GM23338 (cell line): ENCODE data around the gene LAP3. TPM values are rescaled to one million over a fixed set of nuclear protein-coding genes. Genes with fewer than 3 reads are reported as not detected.

Experiments
- ATAC-seq: fragments of 200-7000 bp; cut with Tn5 transposase; 3 replicates; pipeline ENCODE4 v1.9.1; 2020
- DNase-seq: peaks from one replicate; pipeline ENCODE4 v3.0.0-alpha.2; 2015; ENCODE audit warnings: low spot score
- H2AFZ ChIP-seq: fragments of 200-600 bp; sonication (generic); 2 replicates; pipeline ENCODE4 v1.8.0; 2016; ENCODE audit warnings: antibody characterized with exemption, mild to moderate bottlenecking, moderate library complexity
- H3F3A ChIP-seq: fragments of 200-600 bp; sonication (generic); replicated peaks from 2 replicates; pipeline ENCODE4 v1.8.0; 2017; ENCODE audit warnings: antibody characterized with exemption, mixed run types, low read depth
- H3K27ac ChIP-seq: fragments of 200-600 bp; sonication (generic); 2 replicates; pipeline ENCODE4 v1.6.1; 2016; ENCODE audit warnings: low read depth
- H3K27me3 ChIP-seq: fragments of 200-600 bp; sonication (generic); 2 replicates; pipeline ENCODE4 v1.8.0; 2016; ENCODE audit warnings: mild to moderate bottlenecking, mixed run types, moderate library complexity; ENCODE audit not compliant: insufficient read depth
- H3K36me3 ChIP-seq: fragments of 200-600 bp; sonication (generic); 2 replicates; pipeline ENCODE4 v1.8.0; 2016; ENCODE audit warnings: mild to moderate bottlenecking; ENCODE audit not compliant: insufficient read depth
- H3K4me1 ChIP-seq: fragments of 200-600 bp; sonication (generic); 2 replicates; pipeline ENCODE4 v1.8.0; 2016; ENCODE audit warnings: mild to moderate bottlenecking, moderate library complexity; ENCODE audit not compliant: insufficient read depth
- H3K4me2 ChIP-seq: fragments of 200-600 bp; sonication (generic); 2 replicates; pipeline ENCODE4 v1.7.1; 2017; ENCODE audit warnings: mixed run types
- H3K4me3 ChIP-seq: fragments of 200-600 bp; sonication (generic); 2 replicates; pipeline ENCODE4 v1.6.1; 2016; ENCODE audit warnings: mixed run types
- H3K79me2 ChIP-seq: fragments of 200-600 bp; sonication (generic); replicated peaks from 2 replicates; pipeline ENCODE4 v1.8.0; 2017; ENCODE audit warnings: mild to moderate bottlenecking; ENCODE audit not compliant: insufficient read depth
- H3K9me2 ChIP-seq: fragments of 200-600 bp; sonication (generic); 2 replicates; pipeline ENCODE4 v1.8.0; 2017; ENCODE audit not compliant: insufficient read depth
- H4K20me1 ChIP-seq: fragments of 200-600 bp; sonication (generic); replicated peaks from 2 replicates; pipeline ENCODE4 v1.8.0; 2017; ENCODE audit warnings: mild to moderate bottlenecking; ENCODE audit not compliant: insufficient read depth
- H3K27ac Mint-ChIP-seq: 2 replicates; pipeline ENCODE4 v1.8.0; 2020; ENCODE audit warnings: inconsistent platforms, mild to moderate bottlenecking, moderate library complexity, mixed read lengths
- H3K27me3 Mint-ChIP-seq: 3 replicates; pipeline ENCODE4 v1.8.0; 2022; ENCODE audit warnings: low read depth, mild to moderate bottlenecking, moderate library complexity, mixed read lengths, inconsistent platforms; ENCODE audit not compliant: insufficient read depth, poor library complexity
- H3K36me3 Mint-ChIP-seq: 3 replicates; pipeline ENCODE4 v1.8.0; 2021; ENCODE audit warnings: low read depth, mild to moderate bottlenecking, inconsistent platforms, moderate library complexity, mixed read lengths
- H3K4me1 Mint-ChIP-seq: 3 replicates; pipeline ENCODE4 v1.8.0; 2020; ENCODE audit warnings: mild to moderate bottlenecking, inconsistent platforms, mixed read lengths
- H3K4me3 Mint-ChIP-seq: 3 replicates; pipeline ENCODE4 v1.8.0; 2021; ENCODE audit warnings: moderate library complexity, mild to moderate bottlenecking, inconsistent platforms, mixed read lengths
- H3K9me3 Mint-ChIP-seq: 3 replicates; pipeline ENCODE4 v1.8.0; 2020; ENCODE audit warnings: moderate library complexity, mild to moderate bottlenecking, inconsistent platforms, mixed read lengths
- CREB1 ChIP-seq: fragments of 250-450 bp; sonication (Bioruptor Pico); IDR thresholded peaks from 2 replicates; pipeline ENCODE4 v1.5.0; 2020; ENCODE audit warnings: low read depth, mild to moderate bottlenecking, moderate library complexity
- EZH2 ChIP-seq: fragments of 200-600 bp; sonication (generic); IDR thresholded peaks from one replicate; pipeline ENCODE4 v1.8.0; 2017; ENCODE audit warnings: antibody characterized with exemption, mild to moderate bottlenecking, low read depth; ENCODE audit not compliant: unreplicated experiment
- EZH2phosphoT487 ChIP-seq: fragments of 200-600 bp; sonication (generic); IDR thresholded peaks from one replicate; pipeline ENCODE4 v1.8.1; 2018; ENCODE audit warnings: antibody characterized with exemption; ENCODE audit not compliant: unreplicated experiment
- JUNB ChIP-seq: IDR thresholded peaks from one replicate; pipeline ENCODE4 v1.6.1; 2016; ENCODE audit warnings: antibody characterized with exemption; ENCODE audit not compliant: unreplicated experiment
- NANOG ChIP-seq: IDR thresholded peaks from 2 replicates; pipeline ENCODE4 v1.6.1; 2016; ENCODE audit warnings: antibody characterized with exemption, borderline replicate concordance
- POLR2AphosphoS5 ChIP-seq: IDR thresholded peaks from 2 replicates; pipeline ENCODE4 v1.6.1; 2016; ENCODE audit warnings: antibody characterized with exemption, low read depth
- STAT1 ChIP-seq: IDR thresholded peaks from one replicate; pipeline ENCODE4 v1.6.1; 2016; ENCODE audit warnings: antibody characterized with exemption; ENCODE audit not compliant: unreplicated experiment
- ZNF331 ChIP-seq: fragments of 250-450 bp; sonication (Bioruptor Pico); IDR thresholded peaks from 2 replicates; pipeline ENCODE4 v1.5.0; 2020; ENCODE audit warnings: low read depth, mild to moderate bottlenecking, moderate library complexity
- polyA plus RNA-seq: library from polyadenylated mRNA; unstranded; fragments of >200 nt; fragmentation: Nextera tagmentation; extraction: Ambion mirVana; gene quantifications from 2 replicates; pipeline ENCODE4 v1.2.1, GENCODE V29; 2016
- total RNA-seq: library from RNA; depleted of rRNA; stranded (reverse); fragments of >200 nt; shearing (Covaris generic); gene quantifications from 2 replicates; pipeline ENCODE4 v1.2.3, GENCODE V29; 2014
- TF ChIP-seq, protein P1 (sequence below), 2 experiments: fragments of 200-600 bp in 1 of 2; sonication (generic) in 1 of 2; conservative IDR thresholded peaks; 2 replicates each; pipeline versions ENCODE4 v1.5.1 to v1.6.1; 2016 to 2017; ENCODE audit warnings: antibody characterized with exemption in 2 of 2, low read depth in 2 of 2, mild to moderate bottlenecking in 2 of 2, moderate library complexity in 1 of 2
- TF ChIP-seq, protein P2 (sequence below): IDR thresholded peaks from one replicate; pipeline ENCODE4 v1.6.1; 2018; ENCODE audit warnings: antibody characterized with exemption; ENCODE audit not compliant: unreplicated experiment
- TF ChIP-seq, protein P3 (sequence below): fragments of 250-450 bp; sonication (Bioruptor Pico); IDR thresholded peaks from 2 replicates; pipeline ENCODE4 v1.5.0; 2020; ENCODE audit warnings: mild to moderate bottlenecking, moderate library complexity

LAP3 gene
- total and polyA plus RNA-seq, 2 experiments from 2014 or later = 28.6 to 63.6 TPM

DNA sequence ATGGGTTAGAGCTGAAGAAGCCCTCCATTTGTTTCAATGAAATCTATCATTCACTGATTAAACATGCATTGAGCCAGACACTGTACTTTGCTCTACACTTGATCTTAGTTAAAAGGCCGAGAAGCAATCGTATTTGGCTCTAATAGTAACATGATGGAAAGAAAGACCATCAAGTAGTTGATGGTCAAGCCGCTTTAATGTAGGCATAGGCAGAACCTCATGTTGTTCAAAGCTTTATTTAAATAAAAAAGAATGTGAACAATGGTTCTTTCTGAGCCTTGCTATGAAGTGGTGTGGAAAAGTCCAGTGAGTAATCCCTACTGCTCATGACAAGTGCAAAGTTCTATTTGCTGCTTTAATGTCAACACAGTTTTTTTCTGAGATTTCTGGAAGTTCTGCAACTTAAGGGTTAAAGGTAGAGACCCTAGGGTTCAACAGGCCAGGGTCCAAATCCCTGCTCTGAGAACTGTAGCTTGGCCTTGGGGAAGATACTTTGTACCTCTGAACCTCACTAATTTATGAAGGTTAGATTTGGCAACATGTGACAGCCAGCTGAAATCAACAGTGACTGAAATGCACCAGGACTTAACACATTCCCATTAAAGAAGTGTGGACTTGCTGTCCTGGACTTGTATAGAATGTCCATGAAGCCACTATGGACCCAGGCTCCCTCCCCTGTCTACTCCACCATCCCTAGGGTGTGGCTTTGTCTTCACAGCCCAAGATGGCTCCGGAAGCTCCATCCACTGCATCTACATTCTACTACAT is 17.9 kb upstream of the LAP3 start:
- H3K27ac ChIP-seq = no peak overlapping the region
- H3F3A ChIP-seq = no peaks in the 10 kb centered on the region
- no peak for DNase-seq
- no peak overlapping the region for H3K4me2 ChIP-seq
- no peak overlapping the region for H3K4me3 ChIP-seq
- Mint-ChIP-seq H3K9me3 (no peaks in the 10 kb centered on the region), H3K27me3 (no peaks in the 10 kb centered on the region), H3K4me1 (no peaks in the 10 kb centered on the region), H3K36me3 (no peaks in the 10 kb centered on the region), H3K27ac (no peak overlapping the region), H3K4me3 (no peak overlapping the region)
- no peaks in the 10 kb centered on the region for H3K36me3 ChIP-seq
- H3K4me1 ChIP-seq = no peaks in the 10 kb centered on the region
- no peaks in the 10 kb centered on the region for H3K79me2 ChIP-seq
- no peaks in the 10 kb centered on the region for H3K9me2 ChIP-seq
- ATAC-seq = no peak
- TF ChIP-seq JUNB = no peak
- TF ChIP-seq NANOG = no peak
- no peak for TF ChIP-seq ZNF331 (CRISPR knock-in tag)
- no peak for TF ChIP-seq EZH2phosphoT487
- TF ChIP-seq STAT1 = no peak
- no peak for TF ChIP-seq EZH2
- TF ChIP-seq, protein P1, sequence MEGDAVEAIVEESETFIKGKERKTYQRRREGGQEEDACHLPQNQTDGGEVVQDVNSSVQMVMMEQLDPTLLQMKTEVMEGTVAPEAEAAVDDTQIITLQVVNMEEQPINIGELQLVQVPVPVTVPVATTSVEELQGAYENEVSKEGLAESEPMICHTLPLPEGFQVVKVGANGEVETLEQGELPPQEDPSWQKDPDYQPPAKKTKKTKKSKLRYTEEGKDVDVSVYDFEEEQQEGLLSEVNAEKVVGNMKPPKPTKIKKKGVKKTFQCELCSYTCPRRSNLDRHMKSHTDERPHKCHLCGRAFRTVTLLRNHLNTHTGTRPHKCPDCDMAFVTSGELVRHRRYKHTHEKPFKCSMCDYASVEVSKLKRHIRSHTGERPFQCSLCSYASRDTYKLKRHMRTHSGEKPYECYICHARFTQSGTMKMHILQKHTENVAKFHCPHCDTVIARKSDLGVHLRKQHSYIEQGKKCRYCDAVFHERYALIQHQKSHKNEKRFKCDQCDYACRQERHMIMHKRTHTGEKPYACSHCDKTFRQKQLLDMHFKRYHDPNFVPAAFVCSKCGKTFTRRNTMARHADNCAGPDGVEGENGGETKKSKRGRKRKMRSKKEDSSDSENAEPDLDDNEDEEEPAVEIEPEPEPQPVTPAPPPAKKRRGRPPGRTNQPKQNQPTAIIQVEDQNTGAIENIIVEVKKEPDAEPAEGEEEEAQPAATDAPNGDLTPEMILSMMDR (conservative IDR thresholded peaks at IDR 0.05; ENCODE audit: low read depth in 2 of 2) = no peak
- TF ChIP-seq CREB1 = no peak
- TF ChIP-seq, protein P2, sequence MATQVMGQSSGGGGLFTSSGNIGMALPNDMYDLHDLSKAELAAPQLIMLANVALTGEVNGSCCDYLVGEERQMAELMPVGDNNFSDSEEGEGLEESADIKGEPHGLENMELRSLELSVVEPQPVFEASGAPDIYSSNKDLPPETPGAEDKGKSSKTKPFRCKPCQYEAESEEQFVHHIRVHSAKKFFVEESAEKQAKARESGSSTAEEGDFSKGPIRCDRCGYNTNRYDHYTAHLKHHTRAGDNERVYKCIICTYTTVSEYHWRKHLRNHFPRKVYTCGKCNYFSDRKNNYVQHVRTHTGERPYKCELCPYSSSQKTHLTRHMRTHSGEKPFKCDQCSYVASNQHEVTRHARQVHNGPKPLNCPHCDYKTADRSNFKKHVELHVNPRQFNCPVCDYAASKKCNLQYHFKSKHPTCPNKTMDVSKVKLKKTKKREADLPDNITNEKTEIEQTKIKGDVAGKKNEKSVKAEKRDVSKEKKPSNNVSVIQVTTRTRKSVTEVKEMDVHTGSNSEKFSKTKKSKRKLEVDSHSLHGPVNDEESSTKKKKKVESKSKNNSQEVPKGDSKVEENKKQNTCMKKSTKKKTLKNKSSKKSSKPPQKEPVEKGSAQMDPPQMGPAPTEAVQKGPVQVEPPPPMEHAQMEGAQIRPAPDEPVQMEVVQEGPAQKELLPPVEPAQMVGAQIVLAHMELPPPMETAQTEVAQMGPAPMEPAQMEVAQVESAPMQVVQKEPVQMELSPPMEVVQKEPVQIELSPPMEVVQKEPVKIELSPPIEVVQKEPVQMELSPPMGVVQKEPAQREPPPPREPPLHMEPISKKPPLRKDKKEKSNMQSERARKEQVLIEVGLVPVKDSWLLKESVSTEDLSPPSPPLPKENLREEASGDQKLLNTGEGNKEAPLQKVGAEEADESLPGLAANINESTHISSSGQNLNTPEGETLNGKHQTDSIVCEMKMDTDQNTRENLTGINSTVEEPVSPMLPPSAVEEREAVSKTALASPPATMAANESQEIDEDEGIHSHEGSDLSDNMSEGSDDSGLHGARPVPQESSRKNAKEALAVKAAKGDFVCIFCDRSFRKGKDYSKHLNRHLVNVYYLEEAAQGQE = no peak
- H2AFZ ChIP-seq = no peak overlapping the region
- H3K27me3 ChIP-seq = no peaks in the 10 kb centered on the region
- no peaks in the 10 kb centered on the region for H4K20me1 ChIP-seq

DNA sequence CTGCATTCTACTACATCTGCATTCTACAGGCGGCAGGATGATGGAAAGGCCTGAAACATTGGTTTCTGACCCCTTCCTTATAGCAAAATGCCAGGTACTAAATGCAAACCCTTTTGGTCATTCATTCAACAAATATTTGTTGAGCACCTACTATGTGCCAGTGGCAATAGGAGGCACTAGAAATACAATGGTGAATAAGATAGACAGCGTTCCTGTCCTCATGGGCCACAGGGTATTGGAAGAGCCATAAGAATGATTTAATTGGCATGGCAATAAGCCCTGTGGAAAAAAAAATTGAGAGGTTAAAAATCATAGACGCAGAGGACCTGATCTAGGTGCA is 17.3 kb upstream of the LAP3 start:
- Histone ChIP-seq H3K4me2 (no peak overlapping the region), H2AFZ (no peak overlapping the region), H3K4me1 (no peaks in the 10 kb centered on the region), H3K9me2 (no peaks in the 10 kb centered on the region), H3K4me3 (no peak overlapping the region), H3K27me3 (no peaks in the 10 kb centered on the region), H3F3A (no peaks in the 10 kb centered on the region), H4K20me1 (no peaks in the 10 kb centered on the region), H3K36me3 (no peaks in the 10 kb centered on the region), H3K27ac (no peak overlapping the region), H3K79me2 (no peaks in the 10 kb centered on the region)
- Mint-ChIP-seq H3K27me3 (no peaks in the 10 kb centered on the region), H3K4me1 (no peaks in the 10 kb centered on the region), H3K27ac (no peak overlapping the region), H3K4me3 (no peak overlapping the region), H3K36me3 (no peaks in the 10 kb centered on the region), H3K9me3 (no peaks in the 10 kb centered on the region)
- no peak for ATAC-seq
- DNase-seq = no peak
- TF ChIP-seq, protein P3, sequence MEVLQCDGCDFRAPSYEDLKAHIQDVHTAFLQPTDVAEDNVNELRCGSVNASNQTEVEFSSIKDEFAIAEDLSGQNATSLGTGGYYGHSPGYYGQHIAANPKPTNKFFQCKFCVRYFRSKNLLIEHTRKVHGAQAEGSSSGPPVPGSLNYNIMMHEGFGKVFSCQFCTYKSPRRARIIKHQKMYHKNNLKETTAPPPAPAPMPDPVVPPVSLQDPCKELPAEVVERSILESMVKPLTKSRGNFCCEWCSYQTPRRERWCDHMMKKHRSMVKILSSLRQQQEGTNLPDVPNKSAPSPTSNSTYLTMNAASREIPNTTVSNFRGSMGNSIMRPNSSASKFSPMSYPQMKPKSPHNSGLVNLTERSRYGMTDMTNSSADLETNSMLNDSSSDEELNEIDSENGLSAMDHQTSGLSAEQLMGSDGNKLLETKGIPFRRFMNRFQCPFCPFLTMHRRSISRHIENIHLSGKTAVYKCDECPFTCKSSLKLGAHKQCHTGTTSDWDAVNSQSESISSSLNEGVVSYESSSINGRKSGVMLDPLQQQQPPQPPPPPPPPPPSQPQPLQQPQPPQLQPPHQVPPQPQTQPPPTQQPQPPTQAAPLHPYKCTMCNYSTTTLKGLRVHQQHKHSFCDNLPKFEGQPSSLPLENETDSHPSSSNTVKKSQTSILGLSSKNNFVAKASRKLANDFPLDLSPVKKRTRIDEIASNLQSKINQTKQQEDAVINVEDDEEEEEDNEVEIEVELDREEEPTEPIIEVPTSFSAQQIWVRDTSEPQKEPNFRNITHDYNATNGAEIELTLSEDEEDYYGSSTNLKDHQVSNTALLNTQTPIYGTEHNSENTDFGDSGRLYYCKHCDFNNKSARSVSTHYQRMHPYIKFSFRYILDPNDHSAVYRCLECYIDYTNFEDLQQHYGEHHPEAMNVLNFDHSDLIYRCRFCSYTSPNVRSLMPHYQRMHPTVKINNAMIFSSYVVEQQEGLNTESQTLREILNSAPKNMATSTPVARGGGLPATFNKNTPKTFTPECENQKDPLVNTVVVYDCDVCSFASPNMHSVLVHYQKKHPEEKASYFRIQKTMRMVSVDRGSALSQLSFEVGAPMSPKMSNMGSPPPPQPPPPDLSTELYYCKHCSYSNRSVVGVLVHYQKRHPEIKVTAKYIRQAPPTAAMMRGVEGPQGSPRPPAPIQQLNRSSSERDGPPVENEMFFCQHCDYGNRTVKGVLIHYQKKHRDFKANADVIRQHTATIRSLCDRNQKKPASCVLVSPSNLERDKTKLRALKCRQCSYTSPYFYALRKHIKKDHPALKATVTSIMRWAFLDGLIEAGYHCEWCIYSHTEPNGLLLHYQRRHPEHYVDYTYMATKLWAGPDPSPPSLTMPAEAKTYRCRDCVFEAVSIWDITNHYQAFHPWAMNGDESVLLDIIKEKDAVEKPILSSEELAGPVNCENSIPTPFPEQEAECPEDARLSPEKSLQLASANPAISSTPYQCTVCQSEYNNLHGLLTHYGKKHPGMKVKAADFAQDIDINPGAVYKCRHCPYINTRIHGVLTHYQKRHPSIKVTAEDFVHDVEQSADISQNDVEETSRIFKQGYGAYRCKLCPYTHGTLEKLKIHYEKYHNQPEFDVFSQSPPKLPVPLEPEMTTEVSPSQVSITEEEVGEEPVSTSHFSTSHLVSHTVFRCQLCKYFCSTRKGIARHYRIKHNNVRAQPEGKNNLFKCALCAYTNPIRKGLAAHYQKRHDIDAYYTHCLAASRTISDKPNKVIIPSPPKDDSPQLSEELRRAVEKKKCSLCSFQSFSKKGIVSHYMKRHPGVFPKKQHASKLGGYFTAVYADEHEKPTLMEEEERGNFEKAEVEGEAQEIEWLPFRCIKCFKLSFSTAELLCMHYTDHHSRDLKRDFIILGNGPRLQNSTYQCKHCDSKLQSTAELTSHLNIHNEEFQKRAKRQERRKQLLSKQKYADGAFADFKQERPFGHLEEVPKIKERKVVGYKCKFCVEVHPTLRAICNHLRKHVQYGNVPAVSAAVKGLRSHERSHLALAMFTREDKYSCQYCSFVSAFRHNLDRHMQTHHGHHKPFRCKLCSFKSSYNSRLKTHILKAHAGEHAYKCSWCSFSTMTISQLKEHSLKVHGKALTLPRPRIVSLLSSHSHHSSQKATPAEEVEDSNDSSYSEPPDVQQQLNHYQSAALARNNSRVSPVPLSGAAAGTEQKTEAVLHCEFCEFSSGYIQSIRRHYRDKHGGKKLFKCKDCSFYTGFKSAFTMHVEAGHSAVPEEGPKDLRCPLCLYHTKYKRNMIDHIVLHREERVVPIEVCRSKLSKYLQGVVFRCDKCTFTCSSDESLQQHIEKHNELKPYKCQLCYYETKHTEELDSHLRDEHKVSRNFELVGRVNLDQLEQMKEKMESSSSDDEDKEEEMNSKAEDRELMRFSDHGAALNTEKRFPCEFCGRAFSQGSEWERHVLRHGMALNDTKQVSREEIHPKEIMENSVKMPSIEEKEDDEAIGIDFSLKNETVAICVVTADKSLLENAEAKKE (CRISPR knock-in tag) = no peak
- no peak for TF ChIP-seq NANOG
- no peak for TF ChIP-seq STAT1
- TF ChIP-seq EZH2 = no peak
- TF ChIP-seq CREB1 = no peak
- TF ChIP-seq POLR2AphosphoS5 = no peak
